ENCODE measurements around the gene MGST2. TPM values are rescaled to one million over a fixed set of nuclear protein-coding genes. Genes with fewer than 3 reads are reported as not detected.

MGST2 gene
- polyA plus RNA-seq, 1 donor from 2014 or later = 2.0 TPM

DNA sequence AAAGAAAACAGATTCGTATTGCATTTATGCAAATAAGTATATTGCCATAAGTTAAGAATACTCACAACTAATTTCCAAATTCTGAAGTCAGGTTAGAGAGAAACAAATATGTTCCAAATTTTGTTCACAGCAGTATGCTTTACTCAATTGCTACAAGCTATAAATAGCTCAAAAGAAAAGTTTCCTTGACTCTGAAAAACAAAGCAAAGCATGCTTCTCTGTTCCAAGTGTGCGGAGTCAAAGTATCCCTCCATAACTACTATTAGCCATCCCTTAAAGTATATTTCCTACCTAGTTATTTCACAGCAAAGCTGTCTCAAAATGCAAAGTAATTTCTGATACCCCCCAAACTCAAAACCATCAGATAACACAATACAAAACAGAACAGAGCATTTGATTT lies 47.3 kb downstream of the MGST2 start:
- H3K9ac ChIP-seq (ENCODE audit: low read length) = no peak overlapping the region
- no peak overlapping the region for H3K4me2 ChIP-seq (ENCODE audit: low read length)
- no peaks in the 10 kb centered on the region for H3K27me3 ChIP-seq (ENCODE audit: insufficient read depth, low read depth, low read length)

DNA sequence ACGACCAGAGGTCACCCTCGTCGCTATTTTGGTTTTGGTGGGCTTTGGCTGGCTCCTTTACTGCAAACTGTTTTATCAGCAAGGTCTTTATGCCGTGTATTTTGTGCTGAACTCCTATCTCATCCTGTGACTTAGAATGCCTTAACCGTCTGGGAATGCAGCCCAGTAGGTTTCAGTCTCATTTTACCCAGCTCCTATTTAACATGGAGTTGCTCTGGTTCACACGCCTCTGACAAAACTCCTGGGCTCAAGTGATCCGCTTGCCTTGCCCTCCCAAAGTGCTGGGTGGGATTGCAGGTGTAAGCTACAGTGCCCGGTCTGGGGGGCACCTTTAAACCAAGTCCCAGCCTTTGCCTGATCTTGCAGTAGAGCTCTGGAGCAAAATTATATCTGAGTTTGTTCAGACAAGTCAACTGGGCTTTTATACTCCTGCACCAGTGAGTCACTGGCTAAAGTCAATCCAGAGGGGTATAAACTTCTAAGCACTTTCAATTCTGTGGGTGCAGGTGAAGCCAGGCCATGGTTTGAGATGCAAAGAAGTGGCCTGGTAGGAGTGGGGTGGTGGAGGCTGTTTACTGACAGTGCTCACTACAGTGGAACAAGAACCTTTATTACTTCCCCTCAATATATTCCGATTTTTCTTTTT lies 50.2 kb downstream of the MGST2 start:
- Histone ChIP-seq H3K9ac (ENCODE audit: low read length) (no peak overlapping the region), H3K4me2 (ENCODE audit: low read length) (no peak overlapping the region), H3K27me3 (ENCODE audit: insufficient read depth, low read depth, low read length) (no peaks in the 10 kb centered on the region)

More for the DNA sequence above, 47.3 kb downstream of the MGST2 start:
- Histone ChIP-seq H3K4me3 (ENCODE audit: low read length) (no peak overlapping the region), H3K9me3 (ENCODE audit: low read length) (no peaks in the 10 kb centered on the region), H3K36me3 (ENCODE audit: insufficient read depth, low read length) (no peaks in the 10 kb centered on the region), H3K9me2 (ENCODE audit: insufficient read depth, low read length) (no peaks in the 10 kb centered on the region), H4K20me1 (ENCODE audit: insufficient read depth) (no peaks in the 10 kb centered on the region), H2AFZ (ENCODE audit: low read depth, low read length) (no peak overlapping the region), H3K27ac (ENCODE audit: low read length) (no peak overlapping the region), H3K79me2 (replicated peaks; ENCODE audit: insufficient read depth, low read length) (no peaks in the 10 kb centered on the region), H3F3A (ENCODE audit: insufficient read depth, low read length, poor library complexity, severe bottlenecking) (no peaks in the 10 kb centered on the region)
- TF ChIP-seq, protein P1, sequence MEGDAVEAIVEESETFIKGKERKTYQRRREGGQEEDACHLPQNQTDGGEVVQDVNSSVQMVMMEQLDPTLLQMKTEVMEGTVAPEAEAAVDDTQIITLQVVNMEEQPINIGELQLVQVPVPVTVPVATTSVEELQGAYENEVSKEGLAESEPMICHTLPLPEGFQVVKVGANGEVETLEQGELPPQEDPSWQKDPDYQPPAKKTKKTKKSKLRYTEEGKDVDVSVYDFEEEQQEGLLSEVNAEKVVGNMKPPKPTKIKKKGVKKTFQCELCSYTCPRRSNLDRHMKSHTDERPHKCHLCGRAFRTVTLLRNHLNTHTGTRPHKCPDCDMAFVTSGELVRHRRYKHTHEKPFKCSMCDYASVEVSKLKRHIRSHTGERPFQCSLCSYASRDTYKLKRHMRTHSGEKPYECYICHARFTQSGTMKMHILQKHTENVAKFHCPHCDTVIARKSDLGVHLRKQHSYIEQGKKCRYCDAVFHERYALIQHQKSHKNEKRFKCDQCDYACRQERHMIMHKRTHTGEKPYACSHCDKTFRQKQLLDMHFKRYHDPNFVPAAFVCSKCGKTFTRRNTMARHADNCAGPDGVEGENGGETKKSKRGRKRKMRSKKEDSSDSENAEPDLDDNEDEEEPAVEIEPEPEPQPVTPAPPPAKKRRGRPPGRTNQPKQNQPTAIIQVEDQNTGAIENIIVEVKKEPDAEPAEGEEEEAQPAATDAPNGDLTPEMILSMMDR (IDR thresholded peaks at IDR 0.05; ENCODE audit: poor library complexity, severe bottlenecking) = no peak
- TF ChIP-seq EP300 (conservative IDR thresholded peaks at IDR 0.05; ENCODE audit: poor library complexity, severe bottlenecking) = no peak
- no peak for TF ChIP-seq EZH2 (IDR thresholded peaks at IDR 0.05; ENCODE audit: borderline replicate concordance, insufficient read depth, low read length, poor library complexity, severe bottlenecking)
- TF ChIP-seq MXI1 (conservative IDR thresholded peaks at IDR 0.05; ENCODE audit: poor library complexity, severe bottlenecking) = no peak
- no peak for TF ChIP-seq TAF1 (IDR thresholded peaks at IDR 0.05; ENCODE audit: low read depth)
- TF ChIP-seq SMC3 (conservative IDR thresholded peaks at IDR 0.05; ENCODE audit: poor library complexity) = no peak
- TF ChIP-seq POLR2AphosphoS5 (IDR thresholded peaks at IDR 0.05) = no peak
- no peak for TF ChIP-seq RAD21 (conservative IDR thresholded peaks at IDR 0.05)
- TF ChIP-seq, protein P2, sequence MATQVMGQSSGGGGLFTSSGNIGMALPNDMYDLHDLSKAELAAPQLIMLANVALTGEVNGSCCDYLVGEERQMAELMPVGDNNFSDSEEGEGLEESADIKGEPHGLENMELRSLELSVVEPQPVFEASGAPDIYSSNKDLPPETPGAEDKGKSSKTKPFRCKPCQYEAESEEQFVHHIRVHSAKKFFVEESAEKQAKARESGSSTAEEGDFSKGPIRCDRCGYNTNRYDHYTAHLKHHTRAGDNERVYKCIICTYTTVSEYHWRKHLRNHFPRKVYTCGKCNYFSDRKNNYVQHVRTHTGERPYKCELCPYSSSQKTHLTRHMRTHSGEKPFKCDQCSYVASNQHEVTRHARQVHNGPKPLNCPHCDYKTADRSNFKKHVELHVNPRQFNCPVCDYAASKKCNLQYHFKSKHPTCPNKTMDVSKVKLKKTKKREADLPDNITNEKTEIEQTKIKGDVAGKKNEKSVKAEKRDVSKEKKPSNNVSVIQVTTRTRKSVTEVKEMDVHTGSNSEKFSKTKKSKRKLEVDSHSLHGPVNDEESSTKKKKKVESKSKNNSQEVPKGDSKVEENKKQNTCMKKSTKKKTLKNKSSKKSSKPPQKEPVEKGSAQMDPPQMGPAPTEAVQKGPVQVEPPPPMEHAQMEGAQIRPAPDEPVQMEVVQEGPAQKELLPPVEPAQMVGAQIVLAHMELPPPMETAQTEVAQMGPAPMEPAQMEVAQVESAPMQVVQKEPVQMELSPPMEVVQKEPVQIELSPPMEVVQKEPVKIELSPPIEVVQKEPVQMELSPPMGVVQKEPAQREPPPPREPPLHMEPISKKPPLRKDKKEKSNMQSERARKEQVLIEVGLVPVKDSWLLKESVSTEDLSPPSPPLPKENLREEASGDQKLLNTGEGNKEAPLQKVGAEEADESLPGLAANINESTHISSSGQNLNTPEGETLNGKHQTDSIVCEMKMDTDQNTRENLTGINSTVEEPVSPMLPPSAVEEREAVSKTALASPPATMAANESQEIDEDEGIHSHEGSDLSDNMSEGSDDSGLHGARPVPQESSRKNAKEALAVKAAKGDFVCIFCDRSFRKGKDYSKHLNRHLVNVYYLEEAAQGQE (IDR thresholded peaks at IDR 0.05; ENCODE audit: borderline replicate concordance) = no peak

More for the DNA sequence above, 50.2 kb downstream of the MGST2 start:
- Histone ChIP-seq H3K9me2 (ENCODE audit: insufficient read depth, low read length) (no peaks in the 10 kb centered on the region), H3K36me3 (ENCODE audit: insufficient read depth, low read length) (peaks cover 9% of the 10 kb centered on the region), H3K4me3 (ENCODE audit: low read length) (no peak overlapping the region), H2AFZ (ENCODE audit: low read depth, low read length) (no peak overlapping the region), H3K79me2 (replicated peaks; ENCODE audit: insufficient read depth, low read length) (no peaks in the 10 kb centered on the region), H4K20me1 (ENCODE audit: insufficient read depth) (no peaks in the 10 kb centered on the region), H3K9me3 (ENCODE audit: low read length) (no peaks in the 10 kb centered on the region), H3K27ac (ENCODE audit: low read length) (no peak overlapping the region), H3F3A (ENCODE audit: insufficient read depth, low read length, poor library complexity, severe bottlenecking) (no peaks in the 10 kb centered on the region)
- no peak for TF ChIP-seq TAF1 (IDR thresholded peaks at IDR 0.05; ENCODE audit: low read depth)
- TF ChIP-seq EP300 (conservative IDR thresholded peaks at IDR 0.05; ENCODE audit: poor library complexity, severe bottlenecking) = no peak
- TF ChIP-seq POLR2AphosphoS5 (IDR thresholded peaks at IDR 0.05) = no peak
- TF ChIP-seq, protein P2 (IDR thresholded peaks at IDR 0.05; ENCODE audit: borderline replicate concordance) = no peak
- TF ChIP-seq EZH2 (IDR thresholded peaks at IDR 0.05; ENCODE audit: borderline replicate concordance, insufficient read depth, low read length, poor library complexity, severe bottlenecking) = no peak
- TF ChIP-seq MXI1 (conservative IDR thresholded peaks at IDR 0.05; ENCODE audit: poor library complexity, severe bottlenecking) = no peak
- no peak for TF ChIP-seq RAD21 (conservative IDR thresholded peaks at IDR 0.05)
- TF ChIP-seq, protein P1 (IDR thresholded peaks at IDR 0.05; ENCODE audit: poor library complexity, severe bottlenecking) = no peak
- TF ChIP-seq SMC3 (conservative IDR thresholded peaks at IDR 0.05; ENCODE audit: poor library complexity) = no peak

Data from neural cell (in vitro differentiated cells).